Measurements from ENCODE around the gene HERPUD2. TPM values are rescaled to one million over a fixed set of nuclear protein-coding genes. Genes with fewer than 3 reads are reported as not detected.

HERPUD2 gene
- polyA plus RNA-seq, 1 donor (not counting 4 experiments of a cell fraction or from before 2014, with no cell fraction given) = 43.6 TPM

DNA sequence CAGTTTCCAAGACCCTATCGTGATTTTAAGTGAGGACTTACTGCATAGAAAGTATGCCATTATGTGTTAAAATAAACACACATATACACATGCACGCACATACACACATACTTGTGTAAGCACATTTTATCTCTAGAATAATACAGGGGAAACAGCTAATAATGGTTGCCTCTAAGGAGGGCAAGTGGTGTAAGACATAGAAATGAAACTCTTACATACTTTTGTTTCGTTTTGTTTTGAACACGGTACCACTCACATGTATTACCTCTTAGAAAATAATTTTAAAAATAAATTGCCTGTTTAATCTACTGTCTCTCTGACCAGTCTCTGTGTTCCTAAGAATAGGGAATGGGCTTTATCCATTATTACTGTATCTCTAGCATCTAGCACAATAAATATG is 49.2 kb downstream of the HERPUD2 start:
- dilution Hi-C loops (cut with MboI; ENCODE audit: extremely low pct_ligation_motif_present, low sequenced_read_pairs) = no loop called here
- Histone ChIP-seq H4K20me1 (ENCODE audit: control insufficient read depth, extremely low read depth, insufficient read depth, low read length) (no peaks in the 10 kb centered on the region), H3K27ac (ENCODE audit: control insufficient read depth, insufficient read depth, low read length) (no peak overlapping the region), H3K9me1 (ENCODE audit: control insufficient read depth, extremely low read depth, insufficient read depth, low read length) (peaks cover 2% of the 10 kb centered on the region), H2AFZ (ENCODE audit: control insufficient read depth, low read length) (no peak overlapping the region), H3K4me2 (ENCODE audit: control insufficient read depth, extremely low read depth, insufficient read depth, low read depth, low read length) (no peak overlapping the region), H3K4me3 (ENCODE audit: control insufficient read depth in 2 of 3, extremely low read depth in 1 of 3, insufficient read depth in 2 of 3, low read depth in 1 of 3, low read length in 3 of 3) (no peak overlapping the region), H3K79me2 (ENCODE audit: control insufficient read depth, insufficient read depth, low read length) (peaks cover 14% of the 10 kb centered on the region), H3K4me1 (ENCODE audit: control insufficient read depth, extremely low read depth, insufficient read depth, low read length) (no peaks in the 10 kb centered on the region), H3K36me3 (ENCODE audit: control insufficient read depth in 2 of 2, extremely low read depth in 1 of 2, insufficient read depth in 2 of 2, low read length in 2 of 2) (peaks cover 0 to 3% of the 10 kb centered on the region in 2 experiments), H3K9me3 (ENCODE audit: control insufficient read depth, low read depth, low read length) (no peaks in the 10 kb centered on the region), H3K27me3 (ENCODE audit: control insufficient read depth, extremely low read depth, insufficient read depth, low read length) (no peaks in the 10 kb centered on the region), H3K9ac (ENCODE audit: control insufficient read depth, extremely low read depth, insufficient read depth, low read length) (no peak overlapping the region)
- TF ChIP-seq, protein P1, sequence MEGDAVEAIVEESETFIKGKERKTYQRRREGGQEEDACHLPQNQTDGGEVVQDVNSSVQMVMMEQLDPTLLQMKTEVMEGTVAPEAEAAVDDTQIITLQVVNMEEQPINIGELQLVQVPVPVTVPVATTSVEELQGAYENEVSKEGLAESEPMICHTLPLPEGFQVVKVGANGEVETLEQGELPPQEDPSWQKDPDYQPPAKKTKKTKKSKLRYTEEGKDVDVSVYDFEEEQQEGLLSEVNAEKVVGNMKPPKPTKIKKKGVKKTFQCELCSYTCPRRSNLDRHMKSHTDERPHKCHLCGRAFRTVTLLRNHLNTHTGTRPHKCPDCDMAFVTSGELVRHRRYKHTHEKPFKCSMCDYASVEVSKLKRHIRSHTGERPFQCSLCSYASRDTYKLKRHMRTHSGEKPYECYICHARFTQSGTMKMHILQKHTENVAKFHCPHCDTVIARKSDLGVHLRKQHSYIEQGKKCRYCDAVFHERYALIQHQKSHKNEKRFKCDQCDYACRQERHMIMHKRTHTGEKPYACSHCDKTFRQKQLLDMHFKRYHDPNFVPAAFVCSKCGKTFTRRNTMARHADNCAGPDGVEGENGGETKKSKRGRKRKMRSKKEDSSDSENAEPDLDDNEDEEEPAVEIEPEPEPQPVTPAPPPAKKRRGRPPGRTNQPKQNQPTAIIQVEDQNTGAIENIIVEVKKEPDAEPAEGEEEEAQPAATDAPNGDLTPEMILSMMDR (optimal IDR thresholded peaks at IDR 0.05 in 1 of 3, IDR thresholded peaks at IDR 0.05 in 1 of 3, conservative IDR thresholded peaks at IDR 0.05 in 1 of 3; ENCODE audit: extremely low read depth in 1 of 3, insufficient read depth in 2 of 3, low read length in 3 of 3) = no peak
- no peak for TF ChIP-seq EZH2 (IDR thresholded peaks at IDR 0.05; ENCODE audit: low read length)
- no peak for FAIRE-seq
- DNase-seq (ENCODE audit: low read depth, low spot score) = no peak

DNA sequence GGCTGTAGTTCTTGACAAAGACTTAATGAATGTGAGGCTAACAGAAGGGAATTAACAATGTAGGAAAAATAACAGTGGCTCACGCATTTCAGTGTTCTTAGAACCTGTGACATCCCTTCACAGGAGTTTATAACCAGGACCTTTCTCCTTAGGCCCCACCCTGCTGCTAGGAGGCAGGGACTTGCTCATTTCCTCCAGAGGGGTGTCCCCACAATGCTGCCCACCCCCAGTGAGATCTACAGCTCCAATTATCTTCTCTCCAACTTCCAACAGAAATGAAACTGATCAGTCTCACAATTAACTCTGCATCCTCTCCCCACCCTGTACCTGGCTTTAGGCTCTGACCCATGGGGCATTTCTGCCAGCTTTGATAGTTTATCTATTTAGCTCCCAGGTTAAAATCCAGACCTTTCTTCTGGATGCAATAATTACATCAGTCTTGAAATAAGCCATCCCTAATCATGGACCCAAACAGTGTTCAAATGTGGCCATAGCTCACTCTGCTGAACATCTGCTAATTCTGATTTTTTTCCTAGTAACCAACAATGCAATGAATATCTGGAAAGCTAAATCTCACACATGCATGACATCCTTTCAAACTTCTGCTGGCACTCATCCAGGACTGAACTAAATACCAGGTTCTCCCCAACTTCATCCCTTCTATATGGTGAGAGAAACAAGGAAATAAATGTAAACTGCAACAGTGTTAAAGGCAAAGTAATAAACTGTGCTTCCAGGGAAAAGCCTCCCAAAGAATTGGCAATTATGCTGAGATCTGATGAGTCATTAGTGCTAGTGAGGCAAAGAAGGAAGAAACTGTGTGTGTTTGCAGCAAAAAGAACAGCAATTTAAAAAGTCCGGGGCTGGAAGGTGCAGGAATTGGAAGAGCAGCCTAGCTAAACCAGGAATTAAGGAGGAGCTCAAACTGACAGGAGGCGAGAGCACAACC is 64.6 kb downstream of the HERPUD2 start:
- no peaks in the 10 kb centered on the region for H3K9me1 ChIP-seq (ENCODE audit: control insufficient read depth, extremely low read depth, insufficient read depth, low read length)
- H2AFZ ChIP-seq (ENCODE audit: control insufficient read depth, low read length) = no peak overlapping the region
- no peak overlapping the region for H3K27ac ChIP-seq (ENCODE audit: control insufficient read depth, insufficient read depth, low read length)
- H3K4me2 ChIP-seq (ENCODE audit: control insufficient read depth, extremely low read depth, insufficient read depth, low read depth, low read length) = no peak overlapping the region
- H4K20me1 ChIP-seq (ENCODE audit: control insufficient read depth, extremely low read depth, insufficient read depth, low read length) = no peaks in the 10 kb centered on the region
- H3K4me1 ChIP-seq (ENCODE audit: control insufficient read depth, extremely low read depth, insufficient read depth, low read length) = no peaks in the 10 kb centered on the region
- FAIRE-seq (no peak), DNase-seq (ENCODE audit: low read depth, low spot score) (no peak)
- no peaks in the 10 kb centered on the region for H3K79me2 ChIP-seq (ENCODE audit: control insufficient read depth, insufficient read depth, low read length)
- H3K36me3 ChIP-seq (ENCODE audit: control insufficient read depth in 2 of 2, extremely low read depth in 1 of 2, insufficient read depth in 2 of 2, low read length in 2 of 2) = peaks cover 10 to 14% of the 10 kb centered on the region in 2 experiments
- H3K9ac ChIP-seq (ENCODE audit: control insufficient read depth, extremely low read depth, insufficient read depth, low read length) = no peak overlapping the region
- no peaks in the 10 kb centered on the region for H3K9me3 ChIP-seq (ENCODE audit: control insufficient read depth, low read depth, low read length)
- TF ChIP-seq, protein P1 (optimal IDR thresholded peaks at IDR 0.05 in 1 of 3, IDR thresholded peaks at IDR 0.05 in 1 of 3, conservative IDR thresholded peaks at IDR 0.05 in 1 of 3; ENCODE audit: extremely low read depth in 1 of 3, insufficient read depth in 2 of 3, low read length in 3 of 3) = no peak
- no peak for TF ChIP-seq EZH2 (IDR thresholded peaks at IDR 0.05; ENCODE audit: low read length)
- H3K4me3 ChIP-seq (ENCODE audit: control insufficient read depth in 2 of 3, extremely low read depth in 1 of 3, insufficient read depth in 2 of 3, low read depth in 1 of 3, low read length in 3 of 3) = no peak overlapping the region
- no peaks in the 10 kb centered on the region for H3K27me3 ChIP-seq (ENCODE audit: control insufficient read depth, extremely low read depth, insufficient read depth, low read length)
- dilution Hi-C loops (cut with MboI; ENCODE audit: extremely low pct_ligation_motif_present, low sequenced_read_pairs) = no loop called here
